GM23338 (cell line): ENCODE results near the gene SFRP2. TPM values are rescaled to one million over a fixed set of nuclear protein-coding genes. Genes with fewer than 3 reads are reported as not detected.

ENCODE experiments used
- ATAC-seq: fragments of 200-7000 bp; cut with Tn5 transposase; 3 replicates; pipeline ENCODE4 v1.9.1; 2020
- DNase-seq: peaks from one replicate; pipeline ENCODE4 v3.0.0-alpha.2; 2015; ENCODE audit warnings: low spot score
- H2AFZ ChIP-seq: fragments of 200-600 bp; sonication (generic); 2 replicates; pipeline ENCODE4 v1.8.0; 2016; ENCODE audit warnings: antibody characterized with exemption, mild to moderate bottlenecking, moderate library complexity
- H3F3A ChIP-seq: fragments of 200-600 bp; sonication (generic); replicated peaks from 2 replicates; pipeline ENCODE4 v1.8.0; 2017; ENCODE audit warnings: antibody characterized with exemption, mixed run types, low read depth
- H3K27ac ChIP-seq: fragments of 200-600 bp; sonication (generic); 2 replicates; pipeline ENCODE4 v1.6.1; 2016; ENCODE audit warnings: low read depth
- H3K27me3 ChIP-seq: fragments of 200-600 bp; sonication (generic); 2 replicates; pipeline ENCODE4 v1.8.0; 2016; ENCODE audit warnings: mild to moderate bottlenecking, mixed run types, moderate library complexity; ENCODE audit not compliant: insufficient read depth
- H3K36me3 ChIP-seq: fragments of 200-600 bp; sonication (generic); 2 replicates; pipeline ENCODE4 v1.8.0; 2016; ENCODE audit warnings: mild to moderate bottlenecking; ENCODE audit not compliant: insufficient read depth
- H3K4me1 ChIP-seq: fragments of 200-600 bp; sonication (generic); 2 replicates; pipeline ENCODE4 v1.8.0; 2016; ENCODE audit warnings: mild to moderate bottlenecking, moderate library complexity; ENCODE audit not compliant: insufficient read depth
- H3K4me2 ChIP-seq: fragments of 200-600 bp; sonication (generic); 2 replicates; pipeline ENCODE4 v1.7.1; 2017; ENCODE audit warnings: mixed run types
- H3K4me3 ChIP-seq: fragments of 200-600 bp; sonication (generic); 2 replicates; pipeline ENCODE4 v1.6.1; 2016; ENCODE audit warnings: mixed run types
- H3K79me2 ChIP-seq: fragments of 200-600 bp; sonication (generic); replicated peaks from 2 replicates; pipeline ENCODE4 v1.8.0; 2017; ENCODE audit warnings: mild to moderate bottlenecking; ENCODE audit not compliant: insufficient read depth
- H3K9me2 ChIP-seq: fragments of 200-600 bp; sonication (generic); 2 replicates; pipeline ENCODE4 v1.8.0; 2017; ENCODE audit not compliant: insufficient read depth
- H4K20me1 ChIP-seq: fragments of 200-600 bp; sonication (generic); replicated peaks from 2 replicates; pipeline ENCODE4 v1.8.0; 2017; ENCODE audit warnings: mild to moderate bottlenecking; ENCODE audit not compliant: insufficient read depth
- H3K27ac Mint-ChIP-seq: 2 replicates; pipeline ENCODE4 v1.8.0; 2020; ENCODE audit warnings: inconsistent platforms, mild to moderate bottlenecking, moderate library complexity, mixed read lengths
- H3K27me3 Mint-ChIP-seq: 3 replicates; pipeline ENCODE4 v1.8.0; 2022; ENCODE audit warnings: low read depth, mild to moderate bottlenecking, moderate library complexity, mixed read lengths, inconsistent platforms; ENCODE audit not compliant: insufficient read depth, poor library complexity
- H3K36me3 Mint-ChIP-seq: 3 replicates; pipeline ENCODE4 v1.8.0; 2021; ENCODE audit warnings: low read depth, mild to moderate bottlenecking, inconsistent platforms, moderate library complexity, mixed read lengths
- H3K4me1 Mint-ChIP-seq: 3 replicates; pipeline ENCODE4 v1.8.0; 2020; ENCODE audit warnings: mild to moderate bottlenecking, inconsistent platforms, mixed read lengths
- H3K4me3 Mint-ChIP-seq: 3 replicates; pipeline ENCODE4 v1.8.0; 2021; ENCODE audit warnings: moderate library complexity, mild to moderate bottlenecking, inconsistent platforms, mixed read lengths
- H3K9me3 Mint-ChIP-seq: 3 replicates; pipeline ENCODE4 v1.8.0; 2020; ENCODE audit warnings: moderate library complexity, mild to moderate bottlenecking, inconsistent platforms, mixed read lengths
- CTCF ChIP-seq, 2 experiments: fragments of 200-600 bp in 1 of 2; sonication (generic) in 1 of 2; conservative IDR thresholded peaks; 2 replicates each; pipeline versions ENCODE4 v1.5.1 to v1.6.1; 2016 to 2017; ENCODE audit warnings: antibody characterized with exemption in 2 of 2, low read depth in 2 of 2, mild to moderate bottlenecking in 2 of 2, moderate library complexity in 1 of 2
- ETS1 ChIP-seq: IDR thresholded peaks from 2 replicates; pipeline ENCODE4 v1.6.1; 2016; ENCODE audit warnings: antibody characterized with exemption
- EZH2phosphoT487 ChIP-seq: fragments of 200-600 bp; sonication (generic); IDR thresholded peaks from one replicate; pipeline ENCODE4 v1.8.1; 2018; ENCODE audit warnings: antibody characterized with exemption; ENCODE audit not compliant: unreplicated experiment
- JUNB ChIP-seq: IDR thresholded peaks from one replicate; pipeline ENCODE4 v1.6.1; 2016; ENCODE audit warnings: antibody characterized with exemption; ENCODE audit not compliant: unreplicated experiment
- NANOG ChIP-seq: IDR thresholded peaks from 2 replicates; pipeline ENCODE4 v1.6.1; 2016; ENCODE audit warnings: antibody characterized with exemption, borderline replicate concordance
- POLR2AphosphoS5 ChIP-seq: IDR thresholded peaks from 2 replicates; pipeline ENCODE4 v1.6.1; 2016; ENCODE audit warnings: antibody characterized with exemption, low read depth
- REST ChIP-seq: IDR thresholded peaks from one replicate; pipeline ENCODE4 v1.6.1; 2018; ENCODE audit warnings: antibody characterized with exemption; ENCODE audit not compliant: unreplicated experiment
- STAT1 ChIP-seq: IDR thresholded peaks from one replicate; pipeline ENCODE4 v1.6.1; 2016; ENCODE audit warnings: antibody characterized with exemption; ENCODE audit not compliant: unreplicated experiment
- ZNF114 ChIP-seq: fragments of 250-450 bp; sonication (Bioruptor Pico); IDR thresholded peaks from 2 replicates; pipeline ENCODE4 v1.5.0; 2020; ENCODE audit warnings: mild to moderate bottlenecking, moderate library complexity
- ZNF331 ChIP-seq: fragments of 250-450 bp; sonication (Bioruptor Pico); IDR thresholded peaks from 2 replicates; pipeline ENCODE4 v1.5.0; 2020; ENCODE audit warnings: low read depth, mild to moderate bottlenecking, moderate library complexity
- ZNF462 ChIP-seq: fragments of 250-450 bp; sonication (Bioruptor Pico); IDR thresholded peaks from 2 replicates; pipeline ENCODE4 v1.5.0; 2020; ENCODE audit warnings: mild to moderate bottlenecking, moderate library complexity
- polyA plus RNA-seq: library from polyadenylated mRNA; unstranded; fragments of >200 nt; fragmentation: Nextera tagmentation; extraction: Ambion mirVana; gene quantifications from 2 replicates; pipeline ENCODE4 v1.2.1, GENCODE V29; 2016
- total RNA-seq: library from RNA; depleted of rRNA; stranded (reverse); fragments of >200 nt; shearing (Covaris generic); gene quantifications from 2 replicates; pipeline ENCODE4 v1.2.3, GENCODE V29; 2014

Gene SFRP2
- total and polyA plus RNA-seq, 2 experiments from 2014 or later: 219 to 286 TPM

GRCh38 chr4:153825691-153826090 is 36.8 kb upstream of the SFRP2 start:
- Histone ChIP-seq H3K9me2 (no peaks in the 10 kb centered on the region), H3K4me1 (0 out of 2 replicates have a peak, but pooled peaks cover 3% of the 10 kb centered on the region), H4K20me1 (no peaks in the 10 kb centered on the region), H3K4me2 (no peak overlapping the region), H3K4me3 (no peak overlapping the region), H3K27ac (no peak overlapping the region), H3K27me3 (no peaks in the 10 kb centered on the region), H3F3A (no peaks in the 10 kb centered on the region), H2AFZ (0 out of 2 replicates have a peak overlapping the region, but pooled peaks have one; percentile 23), H3K79me2 (no peaks in the 10 kb centered on the region), H3K36me3 (no peaks in the 10 kb centered on the region)
- Mint-ChIP-seq H3K27ac (no peak overlapping the region), H3K4me3 (no peak overlapping the region), H3K9me3 (no peaks in the 10 kb centered on the region), H3K27me3 (no peaks in the 10 kb centered on the region), H3K36me3 (peaks cover 2% of the 10 kb centered on the region; the same call in 1 of the 3 replicates), H3K4me1 (peaks cover 10% of the 10 kb centered on the region)
- ATAC-seq: no peak
- TF ChIP-seq ZNF462 (CRISPR knock-in tag) (no peak), ZNF331 (CRISPR knock-in tag) (no peak), STAT1 (no peak), POLR2AphosphoS5 (no peak), JUNB (no peak), EZH2phosphoT487 (no peak), NANOG (no peak), ZNF114 (CRISPR knock-in tag) (no peak), CTCF (conservative IDR thresholded peaks at IDR 0.05; ENCODE audit: low read depth in 2 of 2) (no peak), ETS1 (no peak), REST (no peak)
- DNase-seq: no peak
